Measurements from ENCODE around the gene ZDHHC12.

- no peak for TF ChIP-seq CTCF (IDR thresholded peaks at IDR 0.05)
- no peak for TF ChIP-seq ZFX (IDR thresholded peaks at IDR 0.05; ENCODE audit: borderline replicate concordance)
These were observed 17.9 kb downstream of the ZDHHC12 start for GRCh38 chr9:128706045-128706444.

Data from 22Rv1 (cell line).